Stomach (tissue), 9 donors: ENCODE data around the gene ZNF385C. TPM values are rescaled to one million over a fixed set of nuclear protein-coding genes. Genes with fewer than 3 reads are reported as not detected.

Experiments
- DNase-seq, 2 donors: peaks; one replicate each; pipeline versions ENCODE4 v3.0.0 to v3.0.0-alpha.2; 2013 to 2019
- H3K27ac ChIP-seq, 5 donors: fragments of 200-600 bp in 4 of 5; sonication (generic) in 4 of 5; one replicate each; pipeline ENCODE4 v1.5.1; 2013 to 2019; ENCODE audit warnings: mild to moderate bottlenecking in 1 of 5, moderate library complexity in 1 of 5
- H3K27me3 ChIP-seq, 3 donors: fragments of 200-600 bp; sonication (generic); one replicate each; pipeline ENCODE4 v1.5.1; 2017 to 2019; ENCODE audit warnings: mixed run types in 1 of 3
- H3K36me3 ChIP-seq, 4 donors: fragments of 200-600 bp; sonication (generic); 1 replicate in 3 of 4; 2 replicates in 1 of 4; pipeline ENCODE4 v1.5.1; 2016 to 2019
- H3K4me1 ChIP-seq, 4 donors: fragments of 200-600 bp; sonication (generic); one replicate each; pipeline ENCODE4 v1.5.1; 2016 to 2019
- H3K4me3 ChIP-seq, 4 donors: fragments of 200-600 bp; sonication (generic) in 3 of 4; one replicate each; pipeline ENCODE4 v1.5.1; 2016 to 2019; ENCODE audit warnings: mild to moderate bottlenecking in 1 of 4
- H3K9me3 ChIP-seq, 4 donors: fragments of 200-600 bp; sonication (generic); one replicate each; pipeline ENCODE4 v1.5.1; 2016 to 2019
- CTCF ChIP-seq, 7 experiments: fragments of 450-650 bp in 4 of 7; fragments of 200-600 bp in 3 of 7; sonication (generic) in 3 of 7; IDR thresholded peaks; one replicate each; pipeline ENCODE4 v1.5.1; 2016 to 2019; ENCODE audit warnings: antibody characterized with exemption in 7 of 7, control low read depth in 2 of 7, mild to moderate bottlenecking in 1 of 7
- EP300 ChIP-seq: sonication (generic); formaldehyde crosslinking; IDR thresholded peaks from one replicate; pipeline ENCODE4 v1.6.1; 2017; ENCODE audit warnings: antibody characterized with exemption
- POLR2A ChIP-seq, 4 donors: fragments of 450-650 bp; IDR thresholded peaks; one replicate each; pipeline ENCODE4 v1.6.1; 2016; ENCODE audit warnings: antibody characterized with exemption in 4 of 4, control low read depth in 2 of 4, mild to moderate bottlenecking in 1 of 4, moderate library complexity in 1 of 4
- POLR2AphosphoS5 ChIP-seq, 3 donors: sonication (generic); formaldehyde crosslinking; IDR thresholded peaks; one replicate each; pipeline ENCODE4 v1.6.1; 2016; ENCODE audit warnings: antibody characterized with exemption in 3 of 3
- WGBS, 5 donors: extraction: QIAGEN DNeasy Blood & Tissue Kit in 3 of 5; methylation state at CpG; one replicate each; pipeline versions ENCODE4 v1.1.5 to v1.1.7; 2013 to 2018; 5-methylcytosine and 5-hydroxymethylcytosine counted together
- intact Hi-C: fragments of 100-400 bp; cut with DNase I; formaldehyde crosslinking; loops from one replicate; pipeline ENCODE4 v1.15.1; 2023; ENCODE audit warnings: low total_unique reads
- polyA plus RNA-seq, 3 donors: library from polyadenylated mRNA; stranded (reverse); fragments of 200-250 nt; gene quantifications; one replicate each; pipeline ENCODE4 v1.2.3, GENCODE V29; 2013
- total RNA-seq, 5 donors: library from RNA; depleted of rRNA; stranded (reverse); fragments of >200 nt; gene quantifications; one replicate each; pipeline versions ENCODE4 v1.1.0 to v1.2.3, GENCODE V29; 2014 to 2016
- donor health status: healthy with polysubstance abuse.
- donor health status: Bipolar disorder and iron deficiency.
- donor health status: healthy.

The ZNF385C gene
- total and polyA plus RNA-seq, 8 donors, result 0.31 to 1.4 (median 0.70) TPM; not detected in 4

DNA sequence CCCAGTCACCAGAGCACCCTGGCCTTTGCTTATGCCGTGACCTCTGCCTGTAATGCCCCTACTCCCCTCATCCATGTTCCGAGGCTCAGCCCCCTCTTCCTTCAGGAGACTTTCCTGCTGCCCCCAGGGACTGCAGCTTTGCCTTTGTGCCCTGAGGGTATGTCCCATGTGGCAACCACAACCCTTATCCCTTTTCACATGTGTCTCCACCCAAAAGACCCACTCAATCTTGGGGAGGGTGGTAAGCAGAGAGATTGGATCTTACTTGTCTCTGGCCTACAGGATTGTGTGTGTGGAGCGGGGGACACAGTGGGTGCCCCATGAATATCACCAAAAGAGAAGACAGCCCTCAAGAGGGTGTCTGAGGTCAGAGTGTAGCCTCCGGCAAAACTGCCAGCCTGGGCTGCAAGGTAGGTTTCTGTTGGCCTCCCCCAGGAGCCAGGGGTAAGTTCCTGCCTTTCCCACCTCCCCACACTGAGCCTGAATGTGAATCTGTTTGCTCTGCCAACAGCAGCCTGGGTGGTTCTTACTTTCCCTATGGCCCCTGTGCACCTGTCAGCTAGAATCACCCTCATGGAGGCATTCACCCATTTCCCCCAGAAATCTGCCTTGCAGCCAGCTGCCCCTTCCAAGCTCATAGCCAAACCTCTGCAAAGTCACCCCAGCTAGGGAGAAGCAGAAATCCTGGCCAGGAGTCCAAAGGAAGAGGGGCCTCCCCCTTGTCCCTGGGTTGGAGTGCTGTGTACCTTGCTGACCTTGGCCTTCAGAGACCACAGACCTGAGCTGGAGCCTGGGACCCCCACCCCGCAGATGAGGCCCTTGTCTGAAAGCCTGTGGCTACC, 36.4 kb downstream of the ZNF385C start:
- no peak for DNase-seq
- TF ChIP-seq CTCF (IDR thresholded peaks at IDR 0.05), result no peak
- no peaks in the 10 kb centered on the region for H3K9me3 ChIP-seq
- WGBS, 5 donors, result 64 to 71% (median 68%) methylated on average over 4 to 5 of the region's 5 CpGs
- H3K27me3 ChIP-seq, result peaks cover 0 to 12% (median 0%) of the 10 kb centered on the region in 3 donors
- no peak overlapping the region for H3K27ac ChIP-seq
- intact Hi-C loops, result no loop called here
- H3K4me3 ChIP-seq, result no peak overlapping the region
- H3K36me3 ChIP-seq, result no peaks in the 10 kb centered on the region
- H3K4me1 ChIP-seq, result no peaks in the 10 kb centered on the region

DNA sequence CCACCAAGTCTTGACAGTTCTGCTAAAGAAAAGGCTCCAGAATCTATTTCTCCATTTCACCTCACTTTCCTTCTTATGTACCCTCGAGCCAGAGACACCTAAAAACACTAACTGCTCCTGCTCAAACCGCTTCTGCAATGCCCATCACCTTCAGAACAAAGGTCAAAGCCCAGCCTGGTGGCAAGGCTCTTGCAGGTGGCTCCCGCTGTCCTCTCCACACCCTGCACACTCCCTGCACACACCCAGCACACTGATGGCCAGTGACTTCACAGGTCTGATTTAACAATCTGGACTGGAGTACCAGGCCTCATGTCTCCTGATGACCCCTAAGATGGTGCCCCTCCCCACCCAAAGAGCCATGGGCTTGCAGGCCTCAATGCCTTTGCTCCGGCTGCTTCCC, 38.0 kb downstream of the ZNF385C start:
- 69 to 82% (median 79%) methylated on average over 4 of the region's 4 CpGs for WGBS, 5 donors
- H3K4me1 ChIP-seq, result no peaks in the 10 kb centered on the region
- TF ChIP-seq CTCF (IDR thresholded peaks at IDR 0.05), result no peak
- no peak for TF ChIP-seq EP300
- TF ChIP-seq POLR2A (IDR thresholded peaks at IDR 0.05), result no peak
- TF ChIP-seq POLR2AphosphoS5 (IDR thresholded peaks at IDR 0.05), result no peak
- H3K36me3 ChIP-seq, result no peaks in the 10 kb centered on the region
- H3K4me3 ChIP-seq, result no peak overlapping the region
- intact Hi-C loops, result no loop called here
- peaks cover 0 to 24% (median 0%) of the 10 kb centered on the region in 3 donors for H3K27me3 ChIP-seq
- no peaks in the 10 kb centered on the region for H3K9me3 ChIP-seq
- DNase-seq, result no peak
- no peak overlapping the region for H3K27ac ChIP-seq

DNA sequence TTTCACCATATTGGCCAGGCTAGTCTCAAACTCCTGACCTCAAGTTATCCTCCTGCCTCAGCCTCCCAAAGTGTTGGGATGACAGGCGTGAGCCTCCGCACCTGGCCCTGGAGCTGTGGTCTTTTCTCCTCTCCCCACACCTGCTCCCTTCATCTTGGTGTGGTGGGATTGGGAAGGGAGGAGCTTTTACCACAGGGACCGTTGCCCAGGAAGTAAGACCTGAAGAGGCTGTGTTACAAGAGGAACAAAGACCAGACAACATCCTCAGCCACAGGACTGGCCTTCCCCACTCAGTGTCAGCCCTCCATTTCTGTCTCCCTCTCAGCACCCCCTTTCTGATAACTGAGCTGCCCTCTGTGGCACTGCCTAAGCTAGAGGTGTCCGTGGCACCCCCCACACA, 38.5 kb downstream of the ZNF385C start:
- Histone ChIP-seq H3K4me1 (no peaks in the 10 kb centered on the region), H3K9me3 (no peaks in the 10 kb centered on the region), H3K4me3 (no peak overlapping the region), H3K27ac (no peak overlapping the region), H3K27me3 (peaks cover 0 to 28% (median 0%) of the 10 kb centered on the region in 3 donors), H3K36me3 (no peaks in the 10 kb centered on the region)
- intact Hi-C loops, result no loop called here
- TF ChIP-seq POLR2AphosphoS5 (IDR thresholded peaks at IDR 0.05) (no peak), CTCF (IDR thresholded peaks at IDR 0.05) (no peak), POLR2A (IDR thresholded peaks at IDR 0.05) (no peak), EP300 (no peak)
- no peak for DNase-seq
- WGBS, 5 donors, result 60 to 72% (median 66%) methylated on average over 4 of the region's 4 CpGs

DNA sequence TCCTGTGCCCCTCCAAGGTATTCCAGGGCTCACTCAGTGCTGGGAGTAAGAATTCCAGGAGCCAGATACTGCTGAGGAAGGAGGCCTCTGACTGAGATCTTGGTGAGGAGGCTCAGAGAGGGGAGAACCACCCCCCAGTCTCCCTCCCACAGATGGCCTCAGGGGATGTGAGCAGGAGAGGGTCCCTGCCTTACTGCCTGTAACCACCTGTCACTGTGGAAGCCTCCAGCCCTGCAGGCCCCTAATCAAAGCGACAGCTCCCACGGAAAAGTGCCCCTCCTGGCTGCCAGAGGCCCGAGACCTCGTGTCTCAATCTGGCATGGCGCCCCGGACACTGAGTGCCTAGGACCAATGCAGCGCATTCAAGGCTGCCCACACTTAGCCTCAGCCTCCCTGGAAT, 40.2 kb downstream of the ZNF385C start:
- Histone ChIP-seq H3K27me3 (peaks cover 0 to 45% (median 12%) of the 10 kb centered on the region in 3 donors), H3K4me3 (no peak overlapping the region), H3K36me3 (no peaks in the 10 kb centered on the region), H3K27ac (no peak overlapping the region), H3K4me1 (no peaks in the 10 kb centered on the region), H3K9me3 (no peaks in the 10 kb centered on the region)
- TF ChIP-seq EP300 (no peak), CTCF (IDR thresholded peaks at IDR 0.05) (no peak), POLR2AphosphoS5 (IDR thresholded peaks at IDR 0.05) (no peak), POLR2A (IDR thresholded peaks at IDR 0.05) (no peak)
- whole genome bisulfite sequencing, 5 donors, result 67 to 88% (median 72%) methylated on average over 5 to 7 of the region's 7 CpGs
- DNase-seq, result no peak
- intact Hi-C loops, result no loop called here
